HFF-Myc (cell line): Measurements from ENCODE around the gene LIPK.

Experiments
- DNase-seq: peaks from one replicate; pipeline ENCODE4 v3.0.0-alpha.2; 2011; ENCODE audit warnings: low read depth; ENCODE audit errors: extremely low read depth
- H3K4me3 ChIP-seq: replicated peaks from 2 replicates; pipeline ENCODE4 v1.5.1; 2011; ENCODE audit warnings: low read depth, mild to moderate bottlenecking, control low read depth, low read length
- CTCF ChIP-seq: IDR thresholded peaks from 2 replicates; pipeline ENCODE4 v1.5.1; 2012; ENCODE audit warnings: mild to moderate bottlenecking, low read depth, low read length, control low read depth; ENCODE audit errors: missing control alignments

Gene LIPK

GRCh38 chr10:88783724-88784123, 77.7 kb downstream of the LIPK start:
- H3K4me3 ChIP-seq, result no peak overlapping the region
- peak; percentile 72 for DNase-seq
- TF ChIP-seq CTCF, result no peak

GRCh38 chr10:88786032-88786770, 80.2 kb downstream of the LIPK start:
- no peak for DNase-seq
- H3K4me3 ChIP-seq, result no peak overlapping the region
- TF ChIP-seq CTCF, result no peak

GRCh38 chr10:88787463-88787862, 81.4 kb downstream of the LIPK start:
- H3K4me3 ChIP-seq, result no peak overlapping the region
- TF ChIP-seq CTCF, result no peak
- no peak for DNase-seq

GRCh38 chr10:88788924-88789323, 82.9 kb downstream of the LIPK start:
- TF ChIP-seq CTCF, result no peak
- no peak overlapping the region for H3K4me3 ChIP-seq
- no peak for DNase-seq

GRCh38 chr10:88791924-88792323, 85.9 kb downstream of the LIPK start:
- peak; percentile 59 for TF ChIP-seq CTCF
- no peak overlapping the region for H3K4me3 ChIP-seq
- no peak for DNase-seq

GRCh38 chr10:88792661-88793060, 86.6 kb downstream of the LIPK start:
- no peak overlapping the region for H3K4me3 ChIP-seq
- DNase-seq, result no peak
- TF ChIP-seq CTCF, result no peak
